Uterus (tissue), 4 donors: ENCODE results near the gene MBTPS1. TPM values are rescaled to one million over a fixed set of nuclear protein-coding genes. Genes with fewer than 3 reads are reported as not detected.

Experiments used
- DNase-seq, 2 donors: peaks; one replicate each; pipeline ENCODE4 v3.0.0-alpha.2; 2019 to 2020
- H3K27ac ChIP-seq, 2 donors: fragments of 200-600 bp; sonication (generic); 1 replicate in 1 of 2; 2 replicates in 1 of 2; pipeline ENCODE4 v1.5.1; 2016 to 2018
- H3K27me3 ChIP-seq, 2 donors: fragments of 200-600 bp; sonication (generic); one replicate each; pipeline ENCODE4 v1.5.1; 2018 to 2019; ENCODE audit warnings: control low read depth in 1 of 2
- H3K36me3 ChIP-seq, 2 donors: fragments of 200-600 bp; sonication (generic); one replicate each; pipeline ENCODE4 v1.5.1; 2019; ENCODE audit warnings: control low read depth in 1 of 2
- H3K4me1 ChIP-seq, 2 donors: fragments of 200-600 bp; sonication (generic); one replicate each; pipeline ENCODE4 v1.5.1; 2018 to 2019; ENCODE audit warnings: control low read depth in 1 of 2
- H3K4me3 ChIP-seq, 2 donors: fragments of 200-600 bp; sonication (generic); 1 replicate in 1 of 2; 2 replicates in 1 of 2; pipeline ENCODE4 v1.5.1; 2018 to 2019; ENCODE audit warnings: mild to moderate bottlenecking in 1 of 2
- H3K9me3 ChIP-seq, 2 donors: fragments of 200-600 bp; sonication (generic); one replicate each; pipeline ENCODE4 v1.5.1; 2019; ENCODE audit warnings: control low read depth in 1 of 2
- CTCF ChIP-seq, 4 experiments: fragments of 200-600 bp in 2 of 4; fragments of 450-650 bp in 2 of 4; sonication (generic) in 2 of 4; IDR thresholded peaks; one replicate each; pipeline ENCODE4 v1.5.1; 2016 to 2019; ENCODE audit warnings: antibody characterized with exemption in 4 of 4, mild to moderate bottlenecking in 2 of 4, moderate library complexity in 1 of 4
- POLR2A ChIP-seq, 2 donors: fragments of 450-650 bp; IDR thresholded peaks; one replicate each; pipeline ENCODE4 v1.6.1; 2016; ENCODE audit warnings: antibody characterized with exemption in 2 of 2, mild to moderate bottlenecking in 1 of 2, moderate library complexity in 1 of 2
- intact Hi-C: fragments of 100-400 bp; cut with DNase I; formaldehyde crosslinking; loops from one replicate; pipeline ENCODE4 v1.15.1; 2023; ENCODE audit warnings: low total_unique reads
- total RNA-seq, 4 donors: library from RNA; depleted of rRNA in 3 of 4; stranded (reverse); fragments of >200 nt in 3 of 4; gene quantifications; one replicate each; pipeline versions ENCODE4 v1.1.0 to v1.2.4, GENCODE V29; 2014 to 2023
- donor health status: DM: yes; HTN: yes; CAD: no.

Gene MBTPS1
- total RNA-seq, 4 donors from 2014 or later = 63.0 to 162 (median 112) TPM

- no peaks in the 10 kb centered on the region for H3K36me3 ChIP-seq
- intact Hi-C loops = no loop called here
- no peak overlapping the region for H3K4me3 ChIP-seq
- no peaks in the 10 kb centered on the region for H3K9me3 ChIP-seq
- H3K27me3 ChIP-seq = no peaks in the 10 kb centered on the region
- no peak for DNase-seq
- H3K4me1 ChIP-seq = no peaks in the 10 kb centered on the region
- no peak for TF ChIP-seq CTCF (IDR thresholded peaks at IDR 0.05)
- TF ChIP-seq POLR2A (IDR thresholded peaks at IDR 0.05) = no peak
- no peak overlapping the region for H3K27ac ChIP-seq
Measured at GRCh38 chr16:84159007-84159406, 42.3 kb upstream of the MBTPS1 start.

- TF ChIP-seq CTCF (IDR thresholded peaks at IDR 0.05) = no peak
- TF ChIP-seq POLR2A (IDR thresholded peaks at IDR 0.05) = no peak
- Histone ChIP-seq H3K9me3 (no peaks in the 10 kb centered on the region), H3K4me1 (no peaks in the 10 kb centered on the region), H3K27me3 (no peaks in the 10 kb centered on the region), H3K4me3 (no peak overlapping the region), H3K36me3 (no peaks in the 10 kb centered on the region), H3K27ac (no peak overlapping the region)
- intact Hi-C loops = no loop called here
- no peak for DNase-seq
Measured at GRCh38 chr16:84156342-84156784, 39.6 kb upstream of the MBTPS1 start.

- no peaks in the 10 kb centered on the region for H3K27me3 ChIP-seq
- intact Hi-C loops = no loop called here
- no peak overlapping the region for H3K4me3 ChIP-seq
- no peaks in the 10 kb centered on the region for H3K36me3 ChIP-seq
- no peaks in the 10 kb centered on the region for H3K4me1 ChIP-seq
- TF ChIP-seq POLR2A (IDR thresholded peaks at IDR 0.05) = no peak
- TF ChIP-seq CTCF (IDR thresholded peaks at IDR 0.05) = no peak
- no peak overlapping the region for H3K27ac ChIP-seq
- no peak for DNase-seq
- H3K9me3 ChIP-seq = no peaks in the 10 kb centered on the region
Measured at GRCh38 chr16:84155771-84156170, 39.0 kb upstream of the MBTPS1 start.

- Histone ChIP-seq H3K27me3 (no peaks in the 10 kb centered on the region), H3K4me3 (no peak overlapping the region), H3K36me3 (no peaks in the 10 kb centered on the region), H3K4me1 (no peaks in the 10 kb centered on the region), H3K27ac (no peak overlapping the region), H3K9me3 (no peaks in the 10 kb centered on the region)
- TF ChIP-seq POLR2A (IDR thresholded peaks at IDR 0.05) = no peak
- no peak for TF ChIP-seq CTCF (IDR thresholded peaks at IDR 0.05)
- intact Hi-C loops = no loop called here
- no peak for DNase-seq
Measured at GRCh38 chr16:84155226-84155625, 38.5 kb upstream of the MBTPS1 start.

- H3K9me3 ChIP-seq = no peaks in the 10 kb centered on the region
- H3K4me1 ChIP-seq = no peaks in the 10 kb centered on the region
- TF ChIP-seq POLR2A (IDR thresholded peaks at IDR 0.05) = no peak
- no peaks in the 10 kb centered on the region for H3K27me3 ChIP-seq
- no peak for DNase-seq
- H3K27ac ChIP-seq = no peak overlapping the region
- no peaks in the 10 kb centered on the region for H3K36me3 ChIP-seq
- no peak overlapping the region for H3K4me3 ChIP-seq
- intact Hi-C loops = no loop called here
Measured at GRCh38 chr16:84153660-84154214, 37.0 kb upstream of the MBTPS1 start.

- Histone ChIP-seq H3K27ac (no peak overlapping the region), H3K4me3 (no peak overlapping the region), H3K9me3 (no peaks in the 10 kb centered on the region), H3K4me1 (no peaks in the 10 kb centered on the region), H3K36me3 (no peaks in the 10 kb centered on the region), H3K27me3 (no peaks in the 10 kb centered on the region)
- TF ChIP-seq POLR2A (IDR thresholded peaks at IDR 0.05) (no peak), CTCF (IDR thresholded peaks at IDR 0.05) (no peak)
- intact Hi-C loops = no loop called here
- DNase-seq = no peak
Measured at GRCh38 chr16:84150926-84151325, 34.2 kb upstream of the MBTPS1 start.
